Measurements from ENCODE around the gene RPL7L1.
A peak's percentile ranks its signal among the peaks of the same experiment; 100 is the strongest.
"Not testable (repeated sequence)": the region's sequence is repeated elsewhere in the genome, so short reads cannot be mapped to it uniquely, and the experiment has no call there.

RPL7L1 gene

GRCh38 chr6:42879372-42880239, at the start of gene RPL7L1:
Gene RPL7L1 (plus strand): TSS chr6:42879616. CDS start chr6:42879911, 295 bp downstream.
- DNase-seq (ENCODE audit: low read depth in 2 of 2): peak; percentile 63 to 68

GRCh38 chr6:42831237-42831636, 48.2 kb upstream of the RPL7L1 start:
- DNase-seq (ENCODE audit: low read depth in 2 of 2): no peak

GRCh38 chr6:42834056-42834455, 45.4 kb upstream of the RPL7L1 start:
- no peak for DNase-seq (ENCODE audit: low read depth in 2 of 2)

GRCh38 chr6:42841844-42842584, 37.4 kb upstream of the RPL7L1 start:
- no peak for DNase-seq (ENCODE audit: low read depth in 2 of 2)

GRCh38 chr6:42845327-42845694, 34.1 kb upstream of the RPL7L1 start:
- DNase-seq (ENCODE audit: low read depth in 2 of 2): no peak

- DNase-seq (ENCODE audit: low read depth in 2 of 2): no peak
Measured at GRCh38 chr6:42846505-42846904, 32.9 kb upstream of the RPL7L1 start.

GRCh38 chr6:42848700-42849099, 30.7 kb upstream of the RPL7L1 start:
- no peak for DNase-seq (ENCODE audit: low read depth in 2 of 2)

- no peak for DNase-seq (ENCODE audit: low read depth in 2 of 2)
Measured at GRCh38 chr6:42851599-42851998, 27.8 kb upstream of the RPL7L1 start.

- DNase-seq (ENCODE audit: low read depth in 2 of 2): no peak
Measured at GRCh38 chr6:42860036-42860435, 19.4 kb upstream of the RPL7L1 start.

GRCh38 chr6:42860481-42860880, 18.9 kb upstream of the RPL7L1 start:
- DNase-seq (ENCODE audit: low read depth in 2 of 2): no peak

GRCh38 chr6:42864602-42865001, 14.8 kb upstream of the RPL7L1 start:
- DNase-seq (ENCODE audit: low read depth in 2 of 2): no peak

GRCh38 chr6:42870145-42870936, 9.1 kb upstream of the RPL7L1 start:
- no peak for DNase-seq (ENCODE audit: low read depth in 2 of 2)

GRCh38 chr6:42871711-42872110, 7.7 kb upstream of the RPL7L1 start:
- DNase-seq (ENCODE audit: low read depth in 2 of 2): no peak

- DNase-seq (ENCODE audit: low read depth in 2 of 2): no peak
Measured at GRCh38 chr6:42873313-42873712, 6.1 kb upstream of the RPL7L1 start.

- DNase-seq (ENCODE audit: low read depth in 2 of 2): no peak
Measured at GRCh38 chr6:42877695-42878094, 1.7 kb upstream of the RPL7L1 start.

GRCh38 chr6:42880240-42880817, 913 bp downstream of the RPL7L1 start:
- not testable (repeated sequence) for DNase-seq (ENCODE audit: low read depth in 2 of 2)

GRCh38 chr6:42880871-42881270, 1.5 kb downstream of the RPL7L1 start:
- DNase-seq (ENCODE audit: low read depth in 2 of 2): not testable (repeated sequence)

GRCh38 chr6:42885702-42886101, 6.3 kb downstream of the RPL7L1 start:
- no peak for DNase-seq (ENCODE audit: low read depth in 2 of 2)

GRCh38 chr6:42888201-42888600, 8.8 kb downstream of the RPL7L1 start:
- DNase-seq (ENCODE audit: low read depth in 2 of 2): not testable (repeated sequence)

- DNase-seq (ENCODE audit: low read depth in 2 of 2): no peak
Measured at GRCh38 chr6:42889815-42890214, 10.4 kb downstream of the RPL7L1 start.

GRCh38 chr6:42890311-42891198, 11.1 kb downstream of the RPL7L1 start:
- DNase-seq (ENCODE audit: low read depth in 2 of 2): peak; percentile 76 to 77

Data from stimulated activated CD4-positive, alpha-beta T cell treated with anti-CD3 and anti-CD28 coated beads, Interleukin-1b, Interleukin-23, amount 100 ng/mL, for 4 hours (primary cell).